GM10266 (cell line): Measurements from ENCODE around the gene CDC42EP4.

ENCODE experiments used
- DNase-seq: peaks from one replicate; pipeline ENCODE4 v3.0.0; 2012; ENCODE audit errors: extremely low spot score
- TF ChIP-seq, protein P1 (sequence below): IDR thresholded peaks from 2 replicates; pipeline ENCODE4 v1.5.1; 2012; ENCODE audit warnings: mild to moderate bottlenecking, low read depth; ENCODE audit not compliant: control insufficient read depth, insufficient read depth; ENCODE audit errors: missing control alignments

The CDC42EP4 gene

DNA sequence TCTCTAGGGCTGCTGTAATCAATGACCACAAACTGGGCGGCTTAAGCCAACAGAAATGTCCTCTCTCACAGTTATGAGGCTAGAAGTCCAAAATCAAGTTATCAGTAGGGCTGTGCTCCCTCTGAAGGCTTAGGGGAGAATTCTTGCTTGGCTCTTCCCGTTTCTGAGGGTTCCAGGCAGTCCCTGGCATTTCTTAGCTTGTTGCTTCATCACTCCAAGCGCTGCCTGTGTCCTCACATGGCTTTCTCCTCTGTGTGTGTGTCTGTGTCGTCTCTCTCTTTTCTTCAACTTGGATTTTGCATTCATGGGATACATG is 13.7 kb upstream of the CDC42EP4 start:
- no peak for DNase-seq
- TF ChIP-seq, protein P1, sequence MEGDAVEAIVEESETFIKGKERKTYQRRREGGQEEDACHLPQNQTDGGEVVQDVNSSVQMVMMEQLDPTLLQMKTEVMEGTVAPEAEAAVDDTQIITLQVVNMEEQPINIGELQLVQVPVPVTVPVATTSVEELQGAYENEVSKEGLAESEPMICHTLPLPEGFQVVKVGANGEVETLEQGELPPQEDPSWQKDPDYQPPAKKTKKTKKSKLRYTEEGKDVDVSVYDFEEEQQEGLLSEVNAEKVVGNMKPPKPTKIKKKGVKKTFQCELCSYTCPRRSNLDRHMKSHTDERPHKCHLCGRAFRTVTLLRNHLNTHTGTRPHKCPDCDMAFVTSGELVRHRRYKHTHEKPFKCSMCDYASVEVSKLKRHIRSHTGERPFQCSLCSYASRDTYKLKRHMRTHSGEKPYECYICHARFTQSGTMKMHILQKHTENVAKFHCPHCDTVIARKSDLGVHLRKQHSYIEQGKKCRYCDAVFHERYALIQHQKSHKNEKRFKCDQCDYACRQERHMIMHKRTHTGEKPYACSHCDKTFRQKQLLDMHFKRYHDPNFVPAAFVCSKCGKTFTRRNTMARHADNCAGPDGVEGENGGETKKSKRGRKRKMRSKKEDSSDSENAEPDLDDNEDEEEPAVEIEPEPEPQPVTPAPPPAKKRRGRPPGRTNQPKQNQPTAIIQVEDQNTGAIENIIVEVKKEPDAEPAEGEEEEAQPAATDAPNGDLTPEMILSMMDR = no peak

DNA sequence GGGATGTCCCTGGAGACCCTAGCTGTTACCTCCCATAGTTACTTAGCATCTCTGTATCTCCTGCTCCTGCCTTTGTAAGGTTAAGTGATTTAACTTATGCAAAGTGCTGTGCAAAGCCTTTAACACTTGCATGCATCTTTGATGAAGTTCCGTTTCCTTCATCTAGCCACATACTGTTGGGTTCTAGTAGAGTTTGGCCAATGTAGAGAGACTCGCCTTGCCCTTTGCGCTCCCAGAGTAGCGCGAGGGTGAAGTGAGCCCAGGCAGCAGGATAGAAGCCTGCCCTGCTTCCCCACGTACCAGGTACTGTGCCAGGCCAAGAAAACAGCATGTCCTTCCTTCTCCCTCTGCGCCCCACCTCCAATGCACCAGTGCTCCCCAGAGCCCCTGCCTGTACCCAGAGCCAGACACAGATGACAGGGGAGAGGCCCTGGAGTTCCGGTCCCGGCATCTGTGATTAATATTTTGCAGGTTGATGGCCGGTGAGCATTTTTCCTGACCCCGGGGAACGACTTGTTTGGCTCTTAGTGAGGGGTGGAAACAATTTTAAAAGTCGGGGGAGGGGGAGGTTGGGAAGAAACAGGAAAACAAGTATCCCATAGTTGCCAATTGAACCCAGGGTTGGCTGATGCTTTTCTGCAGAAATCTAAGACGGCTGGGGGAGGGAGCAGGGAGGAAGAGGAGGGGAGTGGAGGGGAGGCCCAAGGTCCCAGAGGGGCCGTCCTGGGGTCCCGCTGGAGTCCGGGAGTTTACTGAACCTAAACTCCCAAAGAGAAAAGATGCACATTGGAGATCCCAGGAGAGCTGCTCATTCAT is 13.1 kb upstream of the CDC42EP4 start:
- TF ChIP-seq, protein P1 = no peak
- no peak for DNase-seq

DNA sequence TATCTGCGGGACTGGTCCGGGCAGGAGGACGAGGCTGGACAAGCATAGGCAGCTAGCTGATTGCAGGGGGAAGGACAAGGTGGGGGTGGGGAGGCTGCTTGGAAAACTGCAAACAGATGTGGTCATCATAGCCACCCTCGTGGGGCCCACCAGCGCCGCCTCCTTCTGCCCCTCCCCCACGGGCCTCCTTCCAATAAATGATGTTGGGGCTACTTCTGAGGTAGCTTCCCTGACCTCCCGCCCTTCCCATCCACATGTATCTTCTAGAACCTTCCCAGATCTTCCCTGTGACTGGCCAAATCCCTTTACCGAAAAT is 12.3 kb upstream of the CDC42EP4 start:
- no peak for DNase-seq

DNA sequence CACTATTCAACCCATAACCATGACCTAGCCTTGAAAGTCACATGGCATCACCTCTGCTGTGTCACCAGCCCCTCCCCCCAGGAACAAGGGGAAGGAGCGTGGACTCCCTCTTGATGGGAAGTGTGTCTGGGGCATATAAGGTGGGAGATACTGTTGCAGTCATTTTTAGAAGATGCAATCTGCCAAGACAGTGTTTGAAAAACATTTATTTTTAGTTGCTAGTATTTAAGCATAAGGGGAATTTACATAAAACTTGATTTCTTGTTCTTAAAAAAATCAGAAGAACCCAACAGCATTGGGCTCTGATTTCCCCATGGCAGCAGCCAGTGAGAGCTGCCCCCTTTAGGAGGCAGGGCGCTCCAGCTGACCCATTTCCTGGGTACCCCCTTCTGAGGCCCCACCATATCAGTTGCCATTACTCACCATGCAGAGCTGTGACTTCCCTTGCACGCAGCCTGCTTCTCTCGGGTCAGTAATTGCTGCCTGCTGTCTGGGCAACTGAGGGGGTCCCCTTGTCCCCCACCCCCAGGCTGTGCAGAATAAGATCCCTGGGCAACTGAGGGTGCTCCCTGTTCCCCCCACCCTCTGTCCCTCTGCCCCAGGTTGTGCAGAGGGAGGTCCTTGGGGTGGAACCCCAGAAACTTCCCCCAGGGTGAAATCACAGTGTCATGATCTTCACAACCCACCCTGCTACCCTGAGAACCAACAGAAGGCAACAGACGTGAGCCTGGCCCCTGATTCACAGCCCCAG is 11.8 kb upstream of the CDC42EP4 start:
- no peak for DNase-seq
- TF ChIP-seq, protein P1 = no peak

More for the DNA sequence above, 12.3 kb upstream of the CDC42EP4 start:
- TF ChIP-seq, protein P1 = no peak

DNA sequence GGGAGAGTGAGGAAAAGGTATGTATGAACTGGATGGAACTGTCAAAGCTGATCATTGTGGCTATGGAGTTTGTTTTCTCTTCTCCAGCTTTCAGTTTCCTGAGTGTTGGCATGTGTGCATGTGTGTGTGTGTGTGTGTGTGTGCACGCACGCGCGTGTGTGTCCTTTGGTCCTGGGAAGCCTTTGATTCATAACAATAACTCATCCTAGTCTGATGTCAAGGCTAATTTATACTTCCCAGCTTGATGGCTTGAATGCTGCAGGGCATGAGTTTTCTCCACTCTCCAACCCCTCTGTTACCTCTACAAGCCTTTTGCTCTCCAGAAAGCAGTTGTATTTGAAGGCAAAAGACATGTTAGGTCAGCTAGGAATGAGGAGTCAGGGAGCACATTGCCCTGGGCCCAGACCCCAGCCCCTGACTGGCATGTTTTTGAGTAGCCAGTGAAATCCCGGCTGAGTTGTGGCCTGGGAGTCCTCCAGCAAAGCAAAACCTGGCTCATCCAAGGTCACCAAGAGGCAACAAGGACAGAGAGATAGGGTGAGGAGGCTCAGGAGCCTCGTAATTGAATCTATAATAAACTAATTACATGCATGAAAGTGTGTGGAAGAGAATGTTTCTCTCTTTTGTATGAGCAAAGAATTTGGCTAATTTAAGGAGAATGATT is 8.9 kb upstream of the CDC42EP4 start:
- no peak for DNase-seq
- TF ChIP-seq, protein P1 = no peak

DNA sequence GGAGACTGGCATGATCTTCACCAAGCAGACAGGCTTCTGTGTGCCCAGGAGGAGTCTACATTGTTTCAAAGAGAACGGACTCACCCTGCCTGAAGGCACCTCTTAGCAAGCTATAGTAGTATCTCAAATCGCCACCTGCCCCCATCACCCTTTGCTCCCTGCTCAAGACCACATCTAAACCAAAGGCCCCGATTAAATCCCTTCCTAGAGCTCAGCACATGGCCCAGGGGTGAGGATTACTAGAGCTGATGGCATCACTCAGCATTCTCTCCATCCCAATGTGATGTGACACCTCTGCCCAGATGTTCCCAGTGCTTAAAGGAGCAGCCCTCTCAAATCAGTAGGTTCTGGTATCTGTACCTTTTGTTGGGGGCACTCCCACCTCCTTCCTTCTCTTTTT is 8.0 kb upstream of the CDC42EP4 start:
- TF ChIP-seq, protein P1 = no peak
- no peak for DNase-seq
